ENCODE data around the gene TET1.
"Not testable (repeated sequence)": the region's sequence is repeated elsewhere in the genome, so short reads cannot be mapped to it uniquely, and the experiment has no call there.

The TET1 gene

DNA sequence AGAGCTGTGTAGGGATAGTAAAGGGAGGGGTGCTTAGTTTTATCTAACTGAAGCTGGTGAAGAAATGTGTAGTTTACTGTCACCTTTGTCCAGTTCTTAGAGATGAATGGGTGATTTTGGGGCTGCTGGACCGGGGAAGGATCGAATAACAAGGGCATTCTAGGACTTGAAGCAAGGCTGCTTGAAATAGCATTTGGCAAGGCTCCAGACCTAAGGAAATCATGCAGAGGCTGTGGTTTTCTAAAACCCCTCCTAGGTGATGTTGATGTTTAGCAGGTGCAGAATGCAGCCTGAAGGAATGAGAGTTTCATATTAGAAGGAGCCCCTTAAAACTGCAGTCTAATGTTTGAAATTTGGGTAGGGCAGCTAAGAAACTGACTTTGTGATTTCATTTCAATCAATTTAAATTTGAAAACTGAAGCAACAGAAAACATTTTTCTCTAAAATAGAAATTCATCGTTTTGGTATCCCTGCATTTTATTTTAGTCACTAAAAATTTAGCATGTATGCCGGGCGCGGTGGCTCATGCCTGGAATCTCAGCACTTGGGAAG lies 68.5 kb downstream of the TET1 start:
- peak; percentile 22 to 71 (median 58) for DNase-seq
- H3K27me3 ChIP-seq (replicated peaks in 2 of 5; ENCODE audit: control insufficient read depth in 4 of 5, insufficient read depth in 5 of 5, low read length in 4 of 5): no peaks in the 10 kb centered on the region
- peaks cover 0 to 2% (median under 1%) of the 10 kb centered on the region in 4 experiments for H3K36me3 ChIP-seq (ENCODE audit: control insufficient read depth in 4 of 4, insufficient read depth in 4 of 4, low read length in 3 of 4)
- H3K27ac ChIP-seq (ENCODE audit: insufficient read depth in 1 of 2, low read depth in 1 of 2, low read length in 2 of 2, poor library complexity in 1 of 2, severe bottlenecking in 2 of 2): no peak overlapping the region
- H3K4me3 ChIP-seq (ENCODE audit: control insufficient read depth in 1 of 7, extremely low read depth in 1 of 7, insufficient read depth in 4 of 7, low read depth in 2 of 7, low read length in 6 of 7): no peak overlapping the region
- 66% methylated on average over 5 of the region's 6 CpGs for WGBS (ENCODE audit: insufficient coverage)
- no peaks in the 10 kb centered on the region for H3K9me3 ChIP-seq (ENCODE audit: control extremely low read depth in 1 of 5, control insufficient read depth in 4 of 5, insufficient read depth in 2 of 5, low read depth in 1 of 5, low read length in 4 of 5)
- CTCF ChIA-PET: no interaction called here
- H3K4me1 ChIP-seq (ENCODE audit: control extremely low read depth in 1 of 4, control insufficient read depth in 4 of 4, insufficient read depth in 4 of 4, low read length in 3 of 4): peaks cover 5 to 21% (median 9%) of the 10 kb centered on the region in 4 experiments
- POLR2A ChIA-PET: no interaction called here

DNA sequence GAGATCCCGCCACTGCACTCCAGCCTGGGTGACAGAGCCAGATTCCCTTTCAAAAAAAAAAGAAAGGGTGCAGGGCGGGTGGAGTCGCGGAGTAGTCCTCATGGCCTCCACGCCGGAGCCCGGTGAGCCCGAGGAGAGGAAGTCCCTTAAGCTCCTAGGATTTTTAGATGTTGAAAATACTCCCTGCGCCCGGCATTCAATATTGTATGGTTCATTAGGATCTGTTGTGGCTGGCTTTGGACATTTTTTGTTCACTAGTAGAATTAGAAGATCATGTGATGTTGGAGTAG lies 72.1 kb downstream of the TET1 start:
- WGBS (ENCODE audit: insufficient coverage): 100% methylated on average over 9 of the region's 10 CpGs
- CTCF ChIA-PET: interaction anchor here (1.4 kb wide), 1 partner anchor 12 kb away, joined by 3 read pairs; no protein-coding TSS in a partner anchor

DNA sequence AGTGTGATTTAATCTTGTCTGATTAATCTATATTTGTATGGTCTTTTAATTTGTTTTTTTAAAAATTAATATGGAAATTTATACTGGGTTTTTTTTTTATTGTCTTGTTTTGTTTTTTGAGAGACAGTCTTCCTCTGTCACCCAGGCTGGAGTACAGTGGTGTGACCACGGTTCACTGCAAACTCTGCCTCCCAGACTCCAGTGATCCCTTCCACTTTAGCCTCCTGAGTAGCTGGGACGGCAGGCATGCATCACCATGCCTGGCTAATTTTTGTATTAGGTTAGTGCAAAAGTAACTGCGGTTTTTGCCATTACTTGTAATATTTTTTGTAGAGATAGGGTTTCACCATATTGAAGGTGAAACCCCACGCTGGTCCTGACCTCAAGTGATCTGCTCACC lies 73.1 kb downstream of the TET1 start:
- Histone ChIP-seq H3K27ac (ENCODE audit: insufficient read depth in 1 of 2, low read depth in 1 of 2, low read length in 2 of 2, poor library complexity in 1 of 2, severe bottlenecking in 2 of 2) (no peak overlapping the region), H3K36me3 (ENCODE audit: control insufficient read depth in 4 of 4, insufficient read depth in 4 of 4, low read length in 3 of 4) (peaks cover 0 to 2% (median under 1%) of the 10 kb centered on the region in 4 experiments), H3K9me3 (ENCODE audit: control extremely low read depth in 1 of 5, control insufficient read depth in 4 of 5, insufficient read depth in 2 of 5, low read depth in 1 of 5, low read length in 4 of 5) (no peaks in the 10 kb centered on the region), H3K27me3 (replicated peaks in 2 of 5; ENCODE audit: control insufficient read depth in 4 of 5, insufficient read depth in 5 of 5, low read length in 4 of 5) (no peaks in the 10 kb centered on the region), H3K4me1 (ENCODE audit: control extremely low read depth in 1 of 4, control insufficient read depth in 4 of 4, insufficient read depth in 4 of 4, low read length in 3 of 4) (peaks cover 0 to 7% (median 6%) of the 10 kb centered on the region in 4 experiments), H3K4me3 (ENCODE audit: control insufficient read depth in 1 of 7, extremely low read depth in 1 of 7, insufficient read depth in 4 of 7, low read depth in 2 of 7, low read length in 6 of 7) (no peak overlapping the region)
- DNase-seq: no peak
- ChIA-PET CTCF (interaction anchor here (1.4 kb wide), 1 partner anchor 13 kb away, joined by 3 read pairs; no protein-coding TSS in a partner anchor), POLR2A (no interaction called here)
- 100% methylated on average over 3 of the region's 4 CpGs for WGBS (ENCODE audit: insufficient coverage)

More for the DNA sequence above, 72.1 kb downstream of the TET1 start:
- H3K4me3 ChIP-seq (ENCODE audit: control insufficient read depth in 1 of 7, extremely low read depth in 1 of 7, insufficient read depth in 4 of 7, low read depth in 2 of 7, low read length in 6 of 7); H3K9me3 ChIP-seq (ENCODE audit: control extremely low read depth in 1 of 5, control insufficient read depth in 4 of 5, insufficient read depth in 2 of 5, low read depth in 1 of 5, low read length in 4 of 5); H3K4me1 ChIP-seq (ENCODE audit: control extremely low read depth in 1 of 4, control insufficient read depth in 4 of 4, insufficient read depth in 4 of 4, low read length in 3 of 4); H3K27ac ChIP-seq (ENCODE audit: insufficient read depth in 1 of 2, low read depth in 1 of 2, low read length in 2 of 2, poor library complexity in 1 of 2, severe bottlenecking in 2 of 2); DNase-seq; H3K27me3 ChIP-seq (replicated peaks in 2 of 5; ENCODE audit: control insufficient read depth in 4 of 5, insufficient read depth in 5 of 5, low read length in 4 of 5); POLR2A ChIA-PET; H3K36me3 ChIP-seq (ENCODE audit: control insufficient read depth in 4 of 4, insufficient read depth in 4 of 4, low read length in 3 of 4): not testable (repeated sequence)

DNA sequence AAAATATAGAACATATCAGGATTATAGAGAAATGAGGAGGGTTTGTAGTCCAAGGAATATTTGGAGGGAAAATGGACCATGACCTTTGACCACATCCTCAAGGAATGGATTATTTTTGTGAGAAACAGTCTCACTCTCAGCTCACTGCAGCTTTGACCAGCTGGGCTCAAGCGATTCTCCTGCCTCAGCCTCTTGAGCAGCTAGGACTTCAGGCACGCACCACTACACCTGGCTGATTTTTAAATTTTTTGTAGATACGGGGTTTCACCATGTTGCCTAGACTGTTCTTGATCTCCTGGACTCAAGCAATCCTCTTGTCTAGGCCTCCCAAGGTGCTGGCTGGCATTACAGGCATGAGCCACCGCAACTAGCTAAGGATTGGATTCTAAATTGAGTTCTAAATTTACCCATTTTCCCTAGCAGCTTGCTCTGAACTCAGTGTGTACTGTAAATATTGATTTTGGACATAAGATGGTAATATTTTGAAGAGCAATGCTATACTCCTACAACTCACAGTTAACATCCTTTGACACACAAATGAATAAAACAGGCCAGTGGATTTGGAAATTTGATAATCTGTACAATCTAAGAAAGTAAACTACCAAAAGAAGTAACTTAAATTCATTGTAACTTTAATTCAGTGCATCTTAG lies 73.8 kb downstream of the TET1 start:
- no peak for DNase-seq
- Histone ChIP-seq H3K36me3 (ENCODE audit: control insufficient read depth in 4 of 4, insufficient read depth in 4 of 4, low read length in 3 of 4) (peaks cover 0 to 2% (median under 1%) of the 10 kb centered on the region in 4 experiments), H3K4me3 (ENCODE audit: control insufficient read depth in 1 of 7, extremely low read depth in 1 of 7, insufficient read depth in 4 of 7, low read depth in 2 of 7, low read length in 6 of 7) (no peak overlapping the region), H3K9me3 (ENCODE audit: control extremely low read depth in 1 of 5, control insufficient read depth in 4 of 5, insufficient read depth in 2 of 5, low read depth in 1 of 5, low read length in 4 of 5) (no peaks in the 10 kb centered on the region), H3K4me1 (ENCODE audit: control extremely low read depth in 1 of 4, control insufficient read depth in 4 of 4, insufficient read depth in 4 of 4, low read length in 3 of 4) (peaks cover 0 to 1% (median 0%) of the 10 kb centered on the region in 4 experiments), H3K27ac (ENCODE audit: insufficient read depth in 1 of 2, low read depth in 1 of 2, low read length in 2 of 2, poor library complexity in 1 of 2, severe bottlenecking in 2 of 2) (no peak overlapping the region), H3K27me3 (replicated peaks in 2 of 5; ENCODE audit: control insufficient read depth in 4 of 5, insufficient read depth in 5 of 5, low read length in 4 of 5) (no peaks in the 10 kb centered on the region)
- 100% methylated on average over 3 of the region's 4 CpGs for WGBS (ENCODE audit: insufficient coverage)
- POLR2A ChIA-PET: no interaction called here
- CTCF ChIA-PET: no interaction called here

DNA sequence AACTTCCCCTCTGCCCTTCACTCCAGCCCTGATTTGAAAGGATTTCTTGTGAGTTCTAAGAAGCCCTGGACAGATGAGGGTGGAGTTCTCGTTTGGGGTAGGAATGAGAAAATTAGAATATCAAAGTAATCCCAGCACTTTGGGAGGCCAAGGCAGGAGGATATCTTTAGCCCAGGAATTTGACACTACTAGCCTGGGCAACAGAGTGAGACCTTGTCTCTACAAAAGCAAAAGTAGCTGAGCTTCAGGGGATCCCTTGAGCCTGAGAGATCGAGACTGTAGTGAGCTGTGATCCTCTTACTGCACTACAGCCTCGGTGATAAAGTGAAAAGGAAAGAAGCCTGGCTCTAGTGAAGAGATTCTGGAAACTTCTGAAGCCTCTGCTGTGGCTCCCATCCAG lies 76.2 kb downstream of the TET1 start:
- POLR2A ChIA-PET: no interaction called here
- 96% methylated on average over 3 of the region's 3 CpGs for WGBS (ENCODE audit: insufficient coverage)
- CTCF ChIA-PET: interaction anchor here (0.7 to 1.8 kb wide), 3 partner anchors 48 to 86 kb away, joined by 3 to 4 read pairs (median 3); no protein-coding TSS in a partner anchor

DNA sequence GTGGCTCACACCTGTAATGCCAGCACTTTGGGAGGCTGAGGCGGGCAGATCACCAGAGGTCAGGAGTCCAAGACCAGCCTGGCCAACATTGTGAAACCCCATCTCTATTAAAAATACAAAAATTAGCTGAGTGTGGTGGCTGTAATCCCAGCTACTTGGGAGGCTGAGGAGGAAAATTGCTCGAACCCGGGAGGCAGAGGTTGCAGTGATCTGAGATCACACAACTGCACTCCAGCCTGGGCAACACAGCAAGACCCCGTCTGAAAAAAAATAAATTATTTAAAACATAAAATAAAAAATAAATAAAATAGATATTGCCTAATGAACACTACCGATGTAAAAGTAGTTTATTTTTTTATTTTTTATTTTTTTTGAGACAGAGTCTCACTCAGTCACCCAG lies 83.4 kb downstream of the TET1 start:
- H3K27me3 ChIP-seq (replicated peaks in 2 of 5; ENCODE audit: control insufficient read depth in 4 of 5, insufficient read depth in 5 of 5, low read length in 4 of 5); H3K4me3 ChIP-seq (ENCODE audit: control insufficient read depth in 1 of 7, extremely low read depth in 1 of 7, insufficient read depth in 4 of 7, low read depth in 2 of 7, low read length in 6 of 7); H3K27ac ChIP-seq (ENCODE audit: insufficient read depth in 1 of 2, low read depth in 1 of 2, low read length in 2 of 2, poor library complexity in 1 of 2, severe bottlenecking in 2 of 2); H3K9me3 ChIP-seq (ENCODE audit: control extremely low read depth in 1 of 5, control insufficient read depth in 4 of 5, insufficient read depth in 2 of 5, low read depth in 1 of 5, low read length in 4 of 5); H3K4me1 ChIP-seq (ENCODE audit: control extremely low read depth in 1 of 4, control insufficient read depth in 4 of 4, insufficient read depth in 4 of 4, low read length in 3 of 4); POLR2A ChIA-PET; DNase-seq; CTCF ChIA-PET: not testable (repeated sequence)
- WGBS (ENCODE audit: insufficient coverage): no CpG with 5 or more reads among the region's 5 CpGs
- H3K36me3 ChIP-seq (ENCODE audit: control insufficient read depth in 4 of 4, insufficient read depth in 4 of 4, low read length in 3 of 4): peaks cover 0 to 19% (median 10%) of the 10 kb centered on the region in 4 experiments

More for the DNA sequence above, 76.2 kb downstream of the TET1 start:
- Histone ChIP-seq H3K9me3 (ENCODE audit: control extremely low read depth in 1 of 5, control insufficient read depth in 4 of 5, insufficient read depth in 2 of 5, low read depth in 1 of 5, low read length in 4 of 5) (no peaks in the 10 kb centered on the region), H3K36me3 (ENCODE audit: control insufficient read depth in 4 of 4, insufficient read depth in 4 of 4, low read length in 3 of 4) (no peaks in the 10 kb centered on the region), H3K4me1 (ENCODE audit: control extremely low read depth in 1 of 4, control insufficient read depth in 4 of 4, insufficient read depth in 4 of 4, low read length in 3 of 4) (no peaks in the 10 kb centered on the region), H3K4me3 (ENCODE audit: control insufficient read depth in 1 of 7, extremely low read depth in 1 of 7, insufficient read depth in 4 of 7, low read depth in 2 of 7, low read length in 6 of 7) (no peak overlapping the region), H3K27ac (ENCODE audit: insufficient read depth in 1 of 2, low read depth in 1 of 2, low read length in 2 of 2, poor library complexity in 1 of 2, severe bottlenecking in 2 of 2) (no peak overlapping the region), H3K27me3 (replicated peaks in 2 of 5; ENCODE audit: control insufficient read depth in 4 of 5, insufficient read depth in 5 of 5, low read length in 4 of 5) (no peaks in the 10 kb centered on the region)
- DNase-seq: no peak

DNA sequence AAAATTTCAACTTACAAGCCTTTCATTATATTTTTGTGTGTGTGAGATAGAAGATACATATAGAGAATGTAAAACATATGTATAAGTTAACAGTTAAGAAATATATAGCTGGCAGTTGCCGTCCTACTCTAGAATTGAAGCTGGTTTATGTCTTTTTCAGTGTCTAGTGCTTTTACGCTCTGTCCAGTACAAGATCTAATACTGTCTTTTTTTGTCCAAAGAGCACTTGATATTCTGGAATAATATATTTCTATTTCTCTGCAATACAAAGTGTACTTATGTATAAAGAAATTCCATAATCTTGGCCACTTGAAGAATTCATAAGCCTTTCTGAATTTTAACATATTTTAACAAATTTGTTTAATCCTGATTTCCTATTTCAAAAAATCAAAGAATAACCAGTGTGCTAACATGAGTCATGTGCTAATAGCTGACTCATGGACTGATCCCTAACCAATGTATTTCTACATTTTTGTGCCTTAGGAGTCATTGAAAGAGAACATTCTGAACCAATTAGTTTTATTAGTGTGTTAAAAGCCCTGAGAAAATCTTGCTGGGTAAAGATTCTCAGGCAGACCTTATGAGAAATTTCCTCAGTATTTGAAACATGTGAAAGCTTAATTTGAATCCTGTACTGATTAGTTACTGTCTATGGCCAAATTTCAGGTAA lies 87.7 kb downstream of the TET1 start:
- H3K27ac ChIP-seq (ENCODE audit: insufficient read depth in 1 of 2, low read depth in 1 of 2, low read length in 2 of 2, poor library complexity in 1 of 2, severe bottlenecking in 2 of 2): no peak overlapping the region

More for the DNA sequence above, 87.7 kb downstream of the TET1 start:
- CTCF ChIA-PET: no interaction called here
- Histone ChIP-seq H3K9me3 (ENCODE audit: control extremely low read depth in 1 of 5, control insufficient read depth in 4 of 5, insufficient read depth in 2 of 5, low read depth in 1 of 5, low read length in 4 of 5) (no peaks in the 10 kb centered on the region), H3K27me3 (replicated peaks in 2 of 5; ENCODE audit: control insufficient read depth in 4 of 5, insufficient read depth in 5 of 5, low read length in 4 of 5) (no peaks in the 10 kb centered on the region), H3K4me1 (ENCODE audit: control extremely low read depth in 1 of 4, control insufficient read depth in 4 of 4, insufficient read depth in 4 of 4, low read length in 3 of 4) (no peaks in the 10 kb centered on the region), H3K4me3 (ENCODE audit: control insufficient read depth in 1 of 7, extremely low read depth in 1 of 7, insufficient read depth in 4 of 7, low read depth in 2 of 7, low read length in 6 of 7) (no peak overlapping the region), H3K36me3 (ENCODE audit: control insufficient read depth in 4 of 4, insufficient read depth in 4 of 4, low read length in 3 of 4) (peaks cover 0 to 19% (median 13%) of the 10 kb centered on the region in 4 experiments)
- WGBS (ENCODE audit: insufficient coverage): no CpG with 5 or more reads among the region's 2 CpGs
- peak in 1 of 3 donors; percentile 1 for DNase-seq
- POLR2A ChIA-PET: no interaction called here

Data from common myeloid progenitor, CD34-positive (primary cell).